Activated CD4-positive, CD25-positive, alpha-beta regulatory T cell treated with anti-CD3 and anti-CD28 coated beads, Interleukin-2, amount 50 U/mL, for 72 hours (primary cell): ENCODE results near the gene VTI1A.

Source experiments
- DNase-seq: peaks from one replicate; pipeline ENCODE4 v3.0.0; 2021

Gene VTI1A

GRCh38 chr10:112732277-112732921 lies 285.4 kb downstream of the VTI1A start:
- DNase-seq = no peak

GRCh38 chr10:112735041-112735695 lies 288.2 kb downstream of the VTI1A start:
- DNase-seq = no peak

- DNase-seq = no peak
Measured at GRCh38 chr10:112738606-112739591, 291.9 kb downstream of the VTI1A start.

- DNase-seq = no peak
Measured at GRCh38 chr10:112739592-112740353, 292.8 kb downstream of the VTI1A start.

- no peak for DNase-seq
Measured at GRCh38 chr10:112741830-112742402, 294.9 kb downstream of the VTI1A start.

- no peak for DNase-seq
Measured at GRCh38 chr10:112744181-112745096, 297.4 kb downstream of the VTI1A start.

- DNase-seq = no peak
Measured at GRCh38 chr10:112746329-112746728, 299.3 kb downstream of the VTI1A start.

GRCh38 chr10:112750427-112751167 lies 303.6 kb downstream of the VTI1A start:
- no peak for DNase-seq

GRCh38 chr10:112751651-112752050 lies 304.6 kb downstream of the VTI1A start:
- DNase-seq = no peak

- no peak for DNase-seq
Measured at GRCh38 chr10:112752288-112752687, 305.3 kb downstream of the VTI1A start.

- no peak for DNase-seq
Measured at GRCh38 chr10:112753961-112754411, 307.0 kb downstream of the VTI1A start.

GRCh38 chr10:112755446-112756234 lies 308.6 kb downstream of the VTI1A start:
- DNase-seq = no peak

GRCh38 chr10:112756235-112756527 lies 309.2 kb downstream of the VTI1A start:
- no peak for DNase-seq

- no peak for DNase-seq
Measured at GRCh38 chr10:112758961-112759360, 311.9 kb downstream of the VTI1A start.

- DNase-seq = no peak
Measured at GRCh38 chr10:112759496-112759895, 312.5 kb downstream of the VTI1A start.

- DNase-seq = no peak
Measured at GRCh38 chr10:112761256-112761655, 314.2 kb downstream of the VTI1A start.

- DNase-seq = no peak
Measured at GRCh38 chr10:112763916-112764520, 317.0 kb downstream of the VTI1A start.

GRCh38 chr10:112765717-112766235 lies 318.8 kb downstream of the VTI1A start:
- no peak for DNase-seq

- no peak for DNase-seq
Measured at GRCh38 chr10:112766636-112767035, 319.6 kb downstream of the VTI1A start.
